ENCODE results near the gene CALML4.

GRCh38 chr15:68207176-68207935 lies 2.2 kb upstream of the CALML4 start:
- TF ChIP-seq ZNF274 (IDR thresholded peaks at IDR 0.05; ENCODE audit: low read depth, low read length) (no peak), YY1 (IDR thresholded peaks at IDR 0.05; ENCODE audit: insufficient read depth, insufficient read length) (no peak), SUZ12 (IDR thresholded peaks at IDR 0.05; ENCODE audit: extremely low read depth, insufficient read depth, insufficient read length) (no peak)
